Measurements from ENCODE around the gene LCOR. TPM values are rescaled to one million over a fixed set of nuclear protein-coding genes. Genes with fewer than 3 reads are reported as not detected.

The LCOR gene
- total and polyA plus RNA-seq, 4 donors, result 3.3 to 68.4 (median 17.9) TPM

- DNase-seq (no peak), ATAC-seq (ENCODE audit: insufficient read depth, low FRiP score) (no peak)
- Histone ChIP-seq H3K4me1 (ENCODE audit: control insufficient read depth in 5 of 5, insufficient read depth in 5 of 5, low read length in 5 of 5) (peaks cover 0 to 8% (median 0%) of the 10 kb centered on the region in 5 donors), H3K27ac (ENCODE audit: low read depth in 1 of 2, low read length in 1 of 2) (no peak overlapping the region), H3K36me3 (ENCODE audit: control insufficient read depth in 4 of 4, insufficient read depth in 4 of 4, low read length in 4 of 4) (no peaks in the 10 kb centered on the region), H3K9ac (ENCODE audit: insufficient read depth in 1 of 2, low read length in 2 of 2) (no peak overlapping the region), H3K27me3 (ENCODE audit: control insufficient read depth in 3 of 3, insufficient read depth in 3 of 3, low read length in 2 of 3) (no peaks in the 10 kb centered on the region), H3K4me3 (no peak overlapping the region), H3K9me3 (ENCODE audit: control insufficient read depth in 4 of 4, insufficient read depth in 3 of 4, low read length in 3 of 4) (peaks cover 0 to 3% (median 1%) of the 10 kb centered on the region in 4 donors)
- 95 to 97% methylated on average over 16 of the region's 16 CpGs for WGBS, 2 donors
- TF ChIP-seq CTCF (IDR thresholded peaks at IDR 0.05; ENCODE audit: control extremely low read depth, extremely low read depth), result no peak
These were observed 170.6 kb downstream of the LCOR start for GRCh38 chr10:97002670-97003069.

- Histone ChIP-seq H3K27me3 (ENCODE audit: control insufficient read depth in 3 of 3, insufficient read depth in 3 of 3, low read length in 2 of 3) (no peaks in the 10 kb centered on the region), H3K4me1 (ENCODE audit: control insufficient read depth in 5 of 5, insufficient read depth in 5 of 5, low read length in 5 of 5) (peaks cover 0 to 8% (median 0%) of the 10 kb centered on the region in 5 donors), H3K9ac (ENCODE audit: insufficient read depth in 1 of 2, low read length in 2 of 2) (no peak overlapping the region), H3K9me3 (ENCODE audit: control insufficient read depth in 4 of 4, insufficient read depth in 3 of 4, low read length in 3 of 4) (peaks cover 0 to 3% (median 1%) of the 10 kb centered on the region in 4 donors), H3K27ac (ENCODE audit: low read depth in 1 of 2, low read length in 1 of 2) (no peak overlapping the region), H3K4me3 (no peak overlapping the region), H3K36me3 (ENCODE audit: control insufficient read depth in 4 of 4, insufficient read depth in 4 of 4, low read length in 4 of 4) (no peaks in the 10 kb centered on the region)
- DNase-seq (no peak), ATAC-seq (ENCODE audit: insufficient read depth, low FRiP score) (no peak)
- 94 to 96% methylated on average over 13 of the region's 13 CpGs for WGBS, 2 donors
- TF ChIP-seq CTCF (IDR thresholded peaks at IDR 0.05; ENCODE audit: control extremely low read depth, extremely low read depth), result no peak
These were observed 171.2 kb downstream of the LCOR start for GRCh38 chr10:97003151-97003803.

- Histone ChIP-seq H3K27ac (ENCODE audit: low read depth in 1 of 2, low read length in 1 of 2) (no peak overlapping the region), H3K4me1 (ENCODE audit: control insufficient read depth in 5 of 5, insufficient read depth in 5 of 5, low read length in 5 of 5) (peaks cover 0 to 3% (median 0%) of the 10 kb centered on the region in 5 donors), H3K36me3 (ENCODE audit: control insufficient read depth in 4 of 4, insufficient read depth in 4 of 4, low read length in 4 of 4) (no peaks in the 10 kb centered on the region), H3K9ac (ENCODE audit: insufficient read depth in 1 of 2, low read length in 2 of 2) (no peak overlapping the region), H3K27me3 (ENCODE audit: control insufficient read depth in 3 of 3, insufficient read depth in 3 of 3, low read length in 2 of 3) (no peaks in the 10 kb centered on the region), H3K4me3 (no peak overlapping the region), H3K9me3 (ENCODE audit: control insufficient read depth in 4 of 4, insufficient read depth in 3 of 4, low read length in 3 of 4) (peaks cover 0 to 3% (median 1%) of the 10 kb centered on the region in 4 donors)
- 94 to 96% methylated on average over 8 of the region's 8 CpGs for whole genome bisulfite sequencing, 2 donors
- DNase-seq (no peak), ATAC-seq (ENCODE audit: insufficient read depth, low FRiP score) (no peak)
- TF ChIP-seq CTCF (IDR thresholded peaks at IDR 0.05; ENCODE audit: control extremely low read depth, extremely low read depth), result no peak
These were observed 171.7 kb downstream of the LCOR start for GRCh38 chr10:97003804-97004201.

GRCh38 chr10:97004591-97004990 is 172.5 kb downstream of the LCOR start:
- ATAC-seq (ENCODE audit: insufficient read depth, low FRiP score) (no peak), DNase-seq (no peak)
- H3K4me3 ChIP-seq, result no peak overlapping the region
- TF ChIP-seq CTCF (IDR thresholded peaks at IDR 0.05; ENCODE audit: control extremely low read depth, extremely low read depth), result no peak
- no peak overlapping the region for H3K9ac ChIP-seq (ENCODE audit: insufficient read depth in 1 of 2, low read length in 2 of 2)
- WGBS, 2 donors, result 94 to 99% methylated on average over 10 of the region's 10 CpGs
- no peaks in the 10 kb centered on the region for H3K27me3 ChIP-seq (ENCODE audit: control insufficient read depth in 3 of 3, insufficient read depth in 3 of 3, low read length in 2 of 3)
- H3K4me1 ChIP-seq (ENCODE audit: control insufficient read depth in 5 of 5, insufficient read depth in 5 of 5, low read length in 5 of 5), result no peaks in the 10 kb centered on the region
- H3K27ac ChIP-seq (ENCODE audit: low read depth in 1 of 2, low read length in 1 of 2), result no peak overlapping the region
- H3K9me3 ChIP-seq (ENCODE audit: control insufficient read depth in 4 of 4, insufficient read depth in 3 of 4, low read length in 3 of 4), result peaks cover 0 to 3% (median 1%) of the 10 kb centered on the region in 4 donors
- no peaks in the 10 kb centered on the region for H3K36me3 ChIP-seq (ENCODE audit: control insufficient read depth in 4 of 4, insufficient read depth in 4 of 4, low read length in 4 of 4)

All from lung (tissue), 12 donors.